Hindlimb muscle (tissue), 1 donor: ENCODE data around the gene CKB. TPM values are rescaled to one million over a fixed set of nuclear protein-coding genes. Genes with fewer than 3 reads are reported as not detected.

Experiments used
- DNase-seq: peaks from one replicate; pipeline ENCODE4 v3.0.0-alpha.2; 2013
- polyA plus RNA-seq: library from polyadenylated mRNA; unstranded; fragments of 120-200 nt; gene quantifications from one replicate; pipeline ENCODE4 v1.2.1, GENCODE V29; 2013; ENCODE audit not compliant: insufficient read length

Gene CKB
- polyA plus RNA-seq, 1 donor, result 190 TPM

DNA sequence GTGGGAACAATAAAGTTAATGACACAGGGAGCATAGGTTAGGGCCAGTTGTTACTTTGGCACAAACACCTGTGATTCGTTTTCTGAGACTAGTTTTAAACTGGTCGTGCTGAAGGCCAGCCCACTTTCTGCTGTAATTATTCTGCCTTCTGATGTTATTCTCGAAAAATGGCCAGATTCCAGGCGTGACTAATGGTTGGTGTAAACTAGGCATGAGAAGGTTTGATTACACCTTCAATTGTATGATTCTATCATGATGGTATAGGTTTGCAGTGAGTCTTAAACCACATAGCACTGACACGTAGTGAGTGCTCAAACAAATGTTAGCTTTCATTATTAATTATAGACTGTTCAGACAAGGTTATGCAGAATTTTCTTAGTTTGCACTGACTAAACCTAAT, 39.0 kb downstream of the CKB start:
- no peak for DNase-seq

DNA sequence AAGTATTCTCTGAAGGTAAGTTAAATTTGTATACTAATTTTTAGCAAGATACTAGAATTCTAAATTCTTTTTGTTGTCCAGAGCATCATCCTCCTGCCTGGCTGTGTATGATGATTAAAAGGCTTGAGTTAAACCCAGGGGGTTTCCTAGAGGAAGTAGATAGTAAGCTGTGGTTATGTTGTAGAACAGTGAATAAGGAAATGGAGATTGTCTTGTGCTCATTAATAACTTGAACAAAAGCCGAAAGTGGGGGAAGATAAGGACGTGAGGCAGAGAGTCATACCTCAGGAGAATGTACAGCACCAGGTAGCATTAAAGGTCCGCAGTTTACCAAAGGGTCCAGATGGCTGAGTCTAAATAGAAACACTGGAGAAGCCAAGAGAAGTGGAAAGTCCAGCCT, 42.0 kb downstream of the CKB start:
- no peak for DNase-seq

DNA sequence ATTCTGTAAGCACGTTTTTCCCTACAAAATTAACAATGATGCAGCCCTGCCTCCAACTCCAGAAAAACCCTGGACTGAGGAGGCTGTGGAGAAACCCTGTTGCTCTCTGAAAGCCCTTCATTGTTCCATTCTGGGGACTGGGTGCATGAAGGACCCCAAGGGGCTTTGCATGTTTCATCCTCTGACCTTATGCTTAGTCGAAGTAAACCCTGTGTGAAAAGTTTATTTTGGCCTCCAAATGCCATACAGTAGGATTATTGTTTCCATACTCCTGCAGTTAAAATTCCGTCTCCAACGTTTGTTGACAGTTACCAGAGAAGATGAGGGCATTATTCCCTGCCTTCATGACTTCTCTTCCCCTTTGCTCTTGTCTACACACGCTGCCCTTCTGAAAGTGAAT, 46.0 kb downstream of the CKB start:
- DNase-seq, result no peak

DNA sequence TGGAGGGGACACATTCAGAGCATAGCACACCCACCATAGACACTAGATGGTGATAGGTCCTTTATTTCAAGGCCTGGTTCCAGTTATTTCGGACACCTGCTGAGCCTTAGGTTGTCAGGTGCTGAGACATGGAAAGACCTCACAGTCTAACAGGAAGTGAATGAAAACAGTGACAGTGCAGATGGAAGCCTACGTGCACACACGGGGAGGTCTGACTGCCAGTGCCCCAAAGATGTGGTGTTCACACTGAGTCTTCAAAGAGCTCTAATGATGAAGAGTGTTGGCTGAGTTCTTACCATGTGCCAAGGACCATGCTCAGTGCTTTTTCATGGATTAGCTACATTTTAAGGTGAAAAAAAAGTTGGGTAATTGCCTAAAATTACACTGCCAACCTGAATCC, 46.6 kb downstream of the CKB start:
- DNase-seq, result no peak

DNA sequence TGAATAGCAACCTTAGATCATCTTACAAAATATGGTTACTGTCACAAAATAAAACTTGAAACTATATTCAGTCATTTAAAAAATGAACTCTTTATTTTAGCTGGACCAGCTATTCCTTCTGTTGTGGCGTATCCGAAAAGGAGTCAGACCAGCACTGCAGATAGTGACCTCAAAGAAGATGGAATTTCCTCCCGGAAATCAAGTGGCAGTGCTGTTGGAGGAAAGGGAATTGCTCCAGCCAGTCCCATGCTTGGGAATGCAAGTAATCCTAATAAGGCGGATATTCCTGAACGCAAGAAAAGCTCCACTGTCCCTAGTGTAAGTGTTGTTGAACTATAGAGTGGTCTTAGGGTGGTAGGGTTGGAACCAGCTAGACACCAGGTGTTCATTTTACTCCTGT, 47.7 kb downstream of the CKB start:
- no peak for DNase-seq

DNA sequence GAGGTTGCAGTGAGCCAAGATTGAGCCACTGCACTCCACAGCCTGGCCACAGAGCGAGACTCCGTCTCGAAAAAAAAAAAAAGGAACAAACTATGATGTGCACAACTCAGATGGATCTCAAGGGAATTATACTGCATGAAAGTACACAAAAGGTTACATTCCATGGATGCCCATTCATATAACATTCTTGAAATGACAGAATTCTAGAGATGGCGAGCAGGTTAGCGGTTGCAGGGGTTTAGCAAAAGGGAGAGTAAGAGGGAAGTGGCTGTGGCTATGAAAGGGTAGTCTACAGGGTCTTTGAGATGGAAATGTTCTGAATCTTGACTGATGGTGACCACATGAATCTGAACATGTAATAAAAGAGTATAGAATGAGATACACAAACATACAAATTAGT, 49.7 kb downstream of the CKB start:
- DNase-seq, result no peak

Other genes with a start within 250 kb of the CKB start
- 191 TPM for gene EIF5, start 188.6 kb downstream of the CKB start, polyA plus RNA-seq
- 60.4 TPM for gene MARK3, start 137.4 kb downstream of the CKB start, polyA plus RNA-seq
- 7.8 TPM for gene TRMT61A, start 6.4 kb upstream of the CKB start, polyA plus RNA-seq
- 17.8 TPM for gene BAG5, start 39.8 kb upstream of the CKB start, polyA plus RNA-seq
- gene COA8, start 40.1 kb upstream of the CKB start, polyA plus RNA-seq, result 59.0 TPM
- 118 TPM for gene KLC1, start 106.4 kb upstream of the CKB start, polyA plus RNA-seq
- 11.3 TPM for gene XRCC3, start 192.6 kb upstream of the CKB start, polyA plus RNA-seq
- gene ZFYVE21, start 193.0 kb upstream of the CKB start, polyA plus RNA-seq, result 44.2 TPM